ENCODE results near the gene MEIS1. TPM values are rescaled to one million over a fixed set of nuclear protein-coding genes. Genes with fewer than 3 reads are reported as not detected.

The MEIS1 gene
- polyA plus RNA-seq, 1 donor (not counting 4 experiments of a cell fraction or from before 2014, with no cell fraction given), result 3.1 TPM

- Histone ChIP-seq H3K36me3 (ENCODE audit: control insufficient read depth in 2 of 2, extremely low read depth in 1 of 2, insufficient read depth in 2 of 2, low read length in 2 of 2) (peaks cover 0 to under 1% of the 10 kb centered on the region in 2 experiments), H3K4me2 (ENCODE audit: control insufficient read depth, extremely low read depth, insufficient read depth, low read depth, low read length) (no peak overlapping the region), H3K4me3 (ENCODE audit: control insufficient read depth in 2 of 3, extremely low read depth in 1 of 3, insufficient read depth in 2 of 3, low read depth in 1 of 3, low read length in 3 of 3) (no peak overlapping the region), H3K9me3 (ENCODE audit: control insufficient read depth, low read depth, low read length) (no peaks in the 10 kb centered on the region), H4K20me1 (ENCODE audit: control insufficient read depth, extremely low read depth, insufficient read depth, low read length) (no peaks in the 10 kb centered on the region), H3K79me2 (ENCODE audit: control insufficient read depth, insufficient read depth, low read length) (peaks cover 2% of the 10 kb centered on the region), H3K9ac (ENCODE audit: control insufficient read depth, extremely low read depth, insufficient read depth, low read length) (no peak overlapping the region), H3K9me1 (ENCODE audit: control insufficient read depth, extremely low read depth, insufficient read depth, low read length) (no peaks in the 10 kb centered on the region), H2AFZ (ENCODE audit: control insufficient read depth, low read length) (no peak overlapping the region), H3K27me3 (ENCODE audit: control insufficient read depth, extremely low read depth, insufficient read depth, low read length) (no peaks in the 10 kb centered on the region), H3K27ac (ENCODE audit: control insufficient read depth, insufficient read depth, low read length) (no peak overlapping the region), H3K4me1 (ENCODE audit: control insufficient read depth, extremely low read depth, insufficient read depth, low read length) (peaks cover 10% of the 10 kb centered on the region)
- dilution Hi-C loops (cut with MboI; ENCODE audit: extremely low pct_ligation_motif_present, low sequenced_read_pairs), result no loop called here
- TF ChIP-seq EZH2 (IDR thresholded peaks at IDR 0.05; ENCODE audit: low read length), result no peak
- TF ChIP-seq CTCF (optimal IDR thresholded peaks at IDR 0.05 in 1 of 3, IDR thresholded peaks at IDR 0.05 in 1 of 3, conservative IDR thresholded peaks at IDR 0.05 in 1 of 3; ENCODE audit: extremely low read depth in 1 of 3, insufficient read depth in 2 of 3, low read length in 3 of 3), result no peak
- no peak for DNase-seq (ENCODE audit: low read depth, low spot score)
- no peak for FAIRE-seq
Measured at GRCh38 chr2:66438891-66439811, 4.2 kb downstream of the MEIS1 start.

GRCh38 chr2:66439812-66440542 is 5.1 kb downstream of the MEIS1 start:
- Histone ChIP-seq H4K20me1 (ENCODE audit: control insufficient read depth, extremely low read depth, insufficient read depth, low read length) (no peaks in the 10 kb centered on the region), H3K27me3 (ENCODE audit: control insufficient read depth, extremely low read depth, insufficient read depth, low read length) (no peaks in the 10 kb centered on the region), H2AFZ (ENCODE audit: control insufficient read depth, low read length) (no peak overlapping the region), H3K79me2 (ENCODE audit: control insufficient read depth, insufficient read depth, low read length) (peaks cover 2% of the 10 kb centered on the region), H3K4me3 (ENCODE audit: control insufficient read depth in 2 of 3, extremely low read depth in 1 of 3, insufficient read depth in 2 of 3, low read depth in 1 of 3, low read length in 3 of 3) (no peak overlapping the region), H3K4me1 (ENCODE audit: control insufficient read depth, extremely low read depth, insufficient read depth, low read length) (peaks cover 10% of the 10 kb centered on the region), H3K4me2 (ENCODE audit: control insufficient read depth, extremely low read depth, insufficient read depth, low read depth, low read length) (no peak overlapping the region), H3K9ac (ENCODE audit: control insufficient read depth, extremely low read depth, insufficient read depth, low read length) (no peak overlapping the region), H3K36me3 (ENCODE audit: control insufficient read depth in 2 of 2, extremely low read depth in 1 of 2, insufficient read depth in 2 of 2, low read length in 2 of 2) (peaks cover 0 to 1% of the 10 kb centered on the region in 2 experiments), H3K9me3 (ENCODE audit: control insufficient read depth, low read depth, low read length) (no peaks in the 10 kb centered on the region), H3K9me1 (ENCODE audit: control insufficient read depth, extremely low read depth, insufficient read depth, low read length) (no peaks in the 10 kb centered on the region), H3K27ac (ENCODE audit: control insufficient read depth, insufficient read depth, low read length) (no peak overlapping the region)
- dilution Hi-C loops (cut with MboI; ENCODE audit: extremely low pct_ligation_motif_present, low sequenced_read_pairs), result no loop called here
- TF ChIP-seq CTCF (optimal IDR thresholded peaks at IDR 0.05 in 1 of 3, IDR thresholded peaks at IDR 0.05 in 1 of 3, conservative IDR thresholded peaks at IDR 0.05 in 1 of 3; ENCODE audit: extremely low read depth in 1 of 3, insufficient read depth in 2 of 3, low read length in 3 of 3) (no peak), EZH2 (IDR thresholded peaks at IDR 0.05; ENCODE audit: low read length) (no peak)
- no peak for DNase-seq (ENCODE audit: low read depth, low spot score)
- no peak for FAIRE-seq

Measured in keratinocyte (primary cell).